Skeletal muscle satellite cell (primary cell): ENCODE measurements around the gene KIRREL2.
"Not testable (repeated sequence)": the region's sequence is repeated elsewhere in the genome, so short reads cannot be mapped to it uniquely, and the experiment has no call there.

ENCODE experiments used
- H3K27me3 ChIP-seq: 2 replicates; pipeline ENCODE4 v1.7.0; 2013; ENCODE audit warnings: low read length; ENCODE audit not compliant: control insufficient read depth, insufficient read depth
- H3K36me3 ChIP-seq: 2 replicates; pipeline ENCODE4 v1.7.0; 2013; ENCODE audit warnings: mild to moderate bottlenecking, control low read depth, low read length; ENCODE audit not compliant: insufficient read depth
- H3K4me1 ChIP-seq: 2 replicates; pipeline ENCODE4 v1.7.0; 2013; ENCODE audit warnings: low read length; ENCODE audit not compliant: control insufficient read depth, insufficient read depth
- H3K4me2 ChIP-seq: 2 replicates; pipeline ENCODE4 v1.7.0; 2013; ENCODE audit warnings: mild to moderate bottlenecking, low read length
- H3K4me3 ChIP-seq: 2 replicates; pipeline ENCODE4 v1.7.0; 2013; ENCODE audit warnings: low read length
- H3K9ac ChIP-seq: 2 replicates; pipeline ENCODE4 v1.7.0; 2013; ENCODE audit warnings: mild to moderate bottlenecking, low read depth, low read length, moderate library complexity
- H3K9me3 ChIP-seq: replicated peaks from 2 replicates; pipeline ENCODE4 v1.7.0; 2013; ENCODE audit warnings: mild to moderate bottlenecking, control low read depth, low read length

The KIRREL2 gene

GRCh38 chr19:35860818-35861639, 4.3 kb downstream of the KIRREL2 start:
- Histone ChIP-seq H3K4me2 (no peak overlapping the region), H3K4me3 (no peak overlapping the region), H3K9me3 (no peaks in the 10 kb centered on the region), H3K4me1 (peaks cover 3% of the 10 kb centered on the region), H3K36me3 (no peaks in the 10 kb centered on the region), H3K9ac (no peak overlapping the region), H3K27me3 (peaks cover 86% of the 10 kb centered on the region)

GRCh38 chr19:35861640-35862160, 5.0 kb downstream of the KIRREL2 start:
- H3K4me1 ChIP-seq: peaks cover 3% of the 10 kb centered on the region
- peaks cover 84% of the 10 kb centered on the region for H3K27me3 ChIP-seq
- H3K36me3 ChIP-seq: no peaks in the 10 kb centered on the region
- no peak overlapping the region for H3K4me2 ChIP-seq
- H3K9me3 ChIP-seq: no peaks in the 10 kb centered on the region
- H3K9ac ChIP-seq: no peak overlapping the region
- no peak overlapping the region for H3K4me3 ChIP-seq

- Histone ChIP-seq H3K4me2 (no peak overlapping the region), H3K9ac (no peak overlapping the region), H3K27me3 (peaks cover 77% of the 10 kb centered on the region), H3K4me1 (no peaks in the 10 kb centered on the region), H3K9me3 (no peaks in the 10 kb centered on the region), H3K4me3 (no peak overlapping the region), H3K36me3 (no peaks in the 10 kb centered on the region)
Measured at GRCh38 chr19:35862528-35862927, 5.8 kb downstream of the KIRREL2 start.

- Histone ChIP-seq H3K4me1 (no peaks in the 10 kb centered on the region), H3K4me2 (no peak overlapping the region), H3K9me3 (no peaks in the 10 kb centered on the region), H3K9ac (no peak overlapping the region), H3K36me3 (no peaks in the 10 kb centered on the region), H3K4me3 (no peak overlapping the region), H3K27me3 (peaks cover 77% of the 10 kb centered on the region)
Measured at GRCh38 chr19:35863018-35863417, 6.3 kb downstream of the KIRREL2 start.

GRCh38 chr19:35868172-35868822, 11.6 kb downstream of the KIRREL2 start, which contains the start of gene APLP1:
Gene APLP1 (plus strand): TSS chr19:35868574. CDS start chr19:35868637, 63 bp downstream.
- Histone ChIP-seq H3K4me3 (peak within 1 kb of the TSS; percentile 59), H3K9me3 (no peaks in the 10 kb centered on the region), H3K36me3 (no peaks in the 10 kb centered on the region), H3K27me3 (peaks cover 37% of the 10 kb centered on the region), H3K9ac (peak within 1 kb of the TSS; percentile 26), H3K4me2 (peak within 1 kb of the TSS; percentile 79), H3K4me1 (peaks cover 16% of the 10 kb centered on the region)

GRCh38 chr19:35868823-35869326, 12.2 kb downstream of the KIRREL2 start:
- Histone ChIP-seq H3K9me3 (no peaks in the 10 kb centered on the region), H3K4me3 (peak overlapping the region; percentile 59), H3K36me3 (no peaks in the 10 kb centered on the region), H3K4me2 (peak overlapping the region; percentile 79), H3K27me3 (peaks cover 37% of the 10 kb centered on the region), H3K9ac (peak overlapping the region; percentile 26), H3K4me1 (peaks cover 16% of the 10 kb centered on the region)

- Histone ChIP-seq H3K27me3 (peaks cover 31% of the 10 kb centered on the region), H3K36me3 (no peaks in the 10 kb centered on the region), H3K9ac (no peak overlapping the region), H3K4me3 (peak overlapping the region; percentile 29), H3K4me1 (peaks cover 16% of the 10 kb centered on the region), H3K4me2 (peak overlapping the region; percentile 79), H3K9me3 (no peaks in the 10 kb centered on the region)
Measured at GRCh38 chr19:35869327-35870123, 12.8 kb downstream of the KIRREL2 start.

GRCh38 chr19:35870124-35870736, 13.5 kb downstream of the KIRREL2 start:
- Histone ChIP-seq H3K4me3 (peak overlapping the region; percentile 29), H3K27me3 (peaks cover 27% of the 10 kb centered on the region), H3K4me1 (peaks cover 16% of the 10 kb centered on the region), H3K4me2 (peak overlapping the region; percentile 79)
- not testable (repeated sequence) for H3K9me3 ChIP-seq, H3K9ac ChIP-seq, H3K36me3 ChIP-seq

GRCh38 chr19:35870798-35871197, 14.1 kb downstream of the KIRREL2 start:
- H3K36me3 ChIP-seq: no peaks in the 10 kb centered on the region
- peaks cover 22% of the 10 kb centered on the region for H3K27me3 ChIP-seq
- no peak overlapping the region for H3K4me2 ChIP-seq
- peaks cover 16% of the 10 kb centered on the region for H3K4me1 ChIP-seq
- no peak overlapping the region for H3K9ac ChIP-seq
- H3K4me3 ChIP-seq: no peak overlapping the region
- no peaks in the 10 kb centered on the region for H3K9me3 ChIP-seq

GRCh38 chr19:35871611-35872010, 14.9 kb downstream of the KIRREL2 start:
- Histone ChIP-seq H3K9me3 (no peaks in the 10 kb centered on the region), H3K4me3 (no peak overlapping the region), H3K4me1 (peaks cover 16% of the 10 kb centered on the region), H3K36me3 (no peaks in the 10 kb centered on the region), H3K4me2 (no peak overlapping the region), H3K9ac (no peak overlapping the region), H3K27me3 (peaks cover 16% of the 10 kb centered on the region)
